HK-2 (cell line): ENCODE results near the gene WDR1.

ENCODE experiments used
- DNase-seq: peaks from one replicate; pipeline ENCODE4 v3.0.0-alpha.2; 2018; ENCODE audit not compliant: unreplicated experiment

The WDR1 gene

GRCh38 chr4:10116569-10117358 is at the start of gene WDR1:
WDR1 (minus strand) TSS chr4:10116799; CDS start chr4:10116666, 133 bp downstream.
- peak; percentile 99 for DNase-seq

DNA sequence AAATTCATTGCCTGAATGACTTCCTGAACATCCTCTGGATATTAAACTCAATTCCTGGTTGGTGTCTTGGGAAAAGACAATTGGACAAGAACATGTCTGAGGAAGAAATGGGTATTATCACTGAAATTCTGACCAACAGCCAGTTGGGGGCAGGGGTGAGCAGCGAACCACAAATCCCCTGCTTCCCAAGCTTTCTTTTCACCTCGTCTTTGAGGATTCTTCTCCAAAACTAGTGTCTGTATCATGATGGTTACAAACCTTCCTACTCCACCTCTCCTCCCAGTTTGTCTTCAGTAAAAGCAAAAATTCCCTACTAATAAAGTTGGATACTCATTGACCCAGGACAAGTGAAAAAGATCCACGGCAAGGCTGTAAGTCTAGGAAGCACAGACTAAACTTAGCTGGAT is 48.3 kb upstream of the WDR1 start:
- peak; percentile 18 for DNase-seq

DNA sequence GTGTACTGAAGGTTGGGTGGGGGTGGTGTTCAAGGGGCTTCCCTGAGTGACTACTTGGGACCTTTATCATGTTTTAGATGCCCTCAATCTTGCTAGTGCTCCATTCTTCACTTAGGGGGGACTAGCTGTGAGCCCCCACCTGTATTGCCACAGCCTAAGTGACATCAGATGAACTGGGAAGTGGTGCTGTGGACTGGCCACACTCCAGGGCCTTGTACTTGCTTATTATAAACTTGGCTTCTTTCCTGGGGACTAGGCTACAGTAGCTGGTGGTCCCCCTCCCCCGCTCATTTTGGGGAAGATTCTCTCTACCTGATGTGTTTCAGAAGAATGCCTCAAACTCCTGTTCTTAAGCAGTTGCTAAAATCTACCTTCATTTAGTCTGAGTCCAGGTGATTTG is 46.7 kb upstream of the WDR1 start:
- DNase-seq = no peak

DNA sequence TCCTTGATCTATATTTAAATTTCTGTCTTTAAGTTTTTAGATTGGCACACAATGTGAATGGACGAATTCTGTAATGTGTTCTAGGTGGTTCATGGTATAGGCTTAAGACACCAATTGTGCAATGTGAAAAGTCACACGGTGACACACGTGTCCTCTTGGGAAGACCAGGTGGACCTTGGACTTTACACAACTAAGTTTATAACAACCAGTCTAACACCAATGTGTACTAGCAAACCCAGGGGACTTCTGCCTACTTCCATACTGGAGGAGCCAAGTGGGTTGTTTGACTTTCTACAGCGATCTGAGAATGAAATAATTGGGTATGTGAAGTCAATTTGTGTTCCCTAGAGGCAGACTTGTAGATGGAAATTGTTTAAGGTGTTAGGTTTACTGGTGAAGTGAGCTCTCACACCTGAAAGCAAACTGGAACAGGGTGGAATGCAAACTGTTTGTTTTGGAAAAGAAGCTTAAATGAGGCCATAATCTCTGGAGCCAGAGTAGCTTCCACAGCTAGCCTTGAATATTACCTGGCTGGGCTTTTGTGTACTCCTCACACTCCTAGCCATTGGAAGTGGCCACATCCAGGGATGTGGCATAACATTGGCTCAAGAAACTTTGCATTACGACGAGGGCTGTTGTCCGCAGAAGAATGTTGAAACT is 45.9 kb upstream of the WDR1 start:
- no peak for DNase-seq

GRCh38 chr4:10161840-10162239 is 45.2 kb upstream of the WDR1 start:
- DNase-seq = no peak

GRCh38 chr4:10161146-10161545 is 44.5 kb upstream of the WDR1 start:
- no peak for DNase-seq

DNA sequence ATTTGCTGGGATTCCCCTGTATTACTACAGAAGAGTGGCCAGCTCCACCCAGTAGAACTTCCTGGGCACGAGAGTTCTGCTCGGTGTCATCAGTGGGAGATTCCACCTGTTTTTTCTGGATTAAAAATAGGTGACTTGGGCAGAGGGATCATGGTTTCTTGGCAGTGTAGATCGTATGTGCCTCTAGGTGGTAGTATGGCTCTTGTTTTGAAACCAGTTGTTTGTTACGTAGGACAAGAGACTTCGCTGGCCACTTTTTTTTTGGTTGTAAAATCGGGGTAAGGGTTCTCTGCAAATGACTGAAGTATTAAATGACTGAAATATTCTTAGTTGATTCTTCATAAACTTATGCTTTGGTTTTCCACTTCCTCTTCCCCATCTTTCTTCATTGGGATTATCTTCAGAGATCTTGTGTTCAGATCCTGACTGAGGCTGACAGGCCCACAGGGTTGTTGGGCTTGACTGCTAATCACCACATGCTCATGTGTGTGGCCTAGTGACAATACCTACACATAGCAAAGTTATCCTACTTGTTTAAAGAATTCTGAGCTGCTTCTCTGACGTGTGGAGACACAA is 43.8 kb upstream of the WDR1 start:
- DNase-seq = no peak

GRCh38 chr4:10159671-10160070 is 43.1 kb upstream of the WDR1 start:
- DNase-seq = no peak

DNA sequence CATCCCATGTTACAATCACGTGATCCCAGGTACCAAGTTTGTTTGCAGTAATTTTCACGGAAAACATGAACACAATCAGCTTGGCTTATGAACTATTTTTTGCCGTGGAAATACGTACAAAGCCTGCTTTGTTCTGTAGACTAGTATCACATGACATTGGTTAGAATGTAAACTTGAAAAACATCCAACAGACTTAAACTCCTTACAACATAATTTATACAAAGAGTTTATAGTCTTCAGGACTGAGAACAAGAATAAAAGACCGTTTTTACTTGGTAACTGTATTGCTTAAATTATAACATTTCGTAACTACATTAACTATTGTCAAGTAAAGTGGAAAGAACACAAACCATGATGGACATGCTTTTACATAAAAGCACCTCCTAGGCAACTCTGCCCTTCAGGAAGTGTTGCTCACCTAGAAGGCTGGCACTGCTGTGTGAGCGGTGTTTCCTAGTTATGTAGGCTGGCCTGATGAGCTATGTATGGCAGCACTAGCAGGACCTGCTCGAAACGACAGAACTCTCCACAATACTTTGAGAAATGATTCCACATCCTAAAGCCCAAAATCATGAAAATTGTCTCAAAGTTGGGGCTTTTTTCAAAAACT is 41.8 kb upstream of the WDR1 start:
- no peak for DNase-seq

DNA sequence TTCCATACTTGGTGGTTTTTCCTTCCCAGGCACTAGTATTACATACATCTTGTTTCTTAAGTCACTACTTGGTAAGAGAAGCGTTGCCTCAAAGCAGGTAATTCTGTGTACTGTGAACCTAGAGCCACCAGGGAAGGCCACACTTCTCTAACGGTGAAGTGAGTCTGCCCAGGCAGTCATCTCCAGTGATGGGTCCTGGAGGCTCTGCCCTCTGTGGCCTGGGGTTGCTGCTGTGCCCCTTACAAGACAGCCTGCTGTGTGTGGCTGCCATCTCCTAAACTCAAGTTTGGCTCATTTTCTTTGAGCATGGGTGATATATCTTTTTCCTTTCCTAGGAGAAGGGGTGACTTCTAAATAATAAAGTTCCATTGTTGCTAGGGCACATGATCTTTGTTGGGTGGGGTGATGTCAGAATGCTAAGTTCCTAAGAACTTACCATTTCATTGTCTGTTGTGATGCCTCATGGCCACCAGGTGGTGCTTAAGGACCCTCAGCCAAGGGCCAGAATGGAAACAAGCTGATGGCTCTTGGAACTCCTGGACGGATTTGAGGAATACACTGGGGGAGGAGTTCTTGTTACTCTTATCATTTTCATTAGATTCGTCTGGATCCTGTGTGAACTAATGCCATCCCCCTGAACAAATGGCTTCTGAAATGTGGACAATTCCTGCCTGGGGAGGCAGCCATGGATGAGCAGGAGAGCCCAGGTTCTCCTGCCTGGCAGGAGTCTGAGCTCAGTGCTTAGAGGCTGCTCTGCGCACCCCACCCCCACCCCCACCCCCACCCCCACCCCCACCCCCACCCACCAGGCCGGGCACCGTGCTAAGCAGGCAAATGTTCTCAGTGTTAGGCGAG is 41.1 kb upstream of the WDR1 start:
- DNase-seq = peak; percentile 46

- DNase-seq = no peak
Measured at GRCh38 chr4:10154241-10154640, 37.6 kb upstream of the WDR1 start.

- DNase-seq = no peak
Measured at GRCh38 chr4:10153161-10153560, 36.6 kb upstream of the WDR1 start.

- no peak for DNase-seq
Measured at GRCh38 chr4:10151182-10151581, 34.6 kb upstream of the WDR1 start.

- no peak for DNase-seq
Measured at GRCh38 chr4:10144966-10145365, 28.4 kb upstream of the WDR1 start.

DNA sequence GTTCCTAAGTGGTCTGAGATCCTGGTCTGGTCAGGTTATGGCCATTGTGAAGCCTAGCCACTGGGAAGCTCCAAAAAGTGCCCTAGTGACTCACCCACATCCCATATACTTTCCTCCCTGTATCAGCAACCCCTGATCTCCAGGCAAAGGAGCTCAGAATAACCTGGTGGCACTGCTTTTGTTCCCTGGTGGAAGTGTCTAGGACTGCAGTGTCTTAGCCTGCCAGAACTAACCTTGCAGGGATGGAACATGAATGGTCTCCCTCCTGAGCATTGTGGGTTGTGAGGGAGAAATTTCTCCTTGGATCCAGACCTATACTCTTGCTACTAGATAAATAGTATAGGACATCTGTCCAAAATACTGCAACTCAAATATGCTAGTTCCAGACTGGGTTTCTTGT is 27.9 kb upstream of the WDR1 start:
- DNase-seq = no peak

DNA sequence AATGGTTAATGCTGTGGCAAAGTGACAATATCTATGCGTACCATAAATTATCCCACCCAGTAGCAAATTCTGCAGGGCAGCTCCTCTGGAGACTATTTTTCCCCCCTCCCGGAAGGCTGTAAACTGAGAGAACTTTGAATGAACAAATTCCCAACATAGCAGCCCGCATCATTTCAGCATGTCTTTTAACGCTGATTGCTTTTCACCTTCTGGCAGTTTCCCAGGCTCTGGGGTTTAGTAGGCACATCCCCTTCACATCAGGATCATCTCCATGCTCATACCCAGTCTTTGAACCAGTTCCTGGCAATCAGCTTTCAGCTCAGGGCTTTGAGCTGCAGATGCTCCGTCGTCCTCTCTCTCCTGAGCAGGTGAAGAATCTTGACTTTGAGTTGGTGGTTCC is 26.6 kb upstream of the WDR1 start:
- DNase-seq = no peak

GRCh38 chr4:10140866-10141759 is 24.5 kb upstream of the WDR1 start:
- DNase-seq = no peak

DNA sequence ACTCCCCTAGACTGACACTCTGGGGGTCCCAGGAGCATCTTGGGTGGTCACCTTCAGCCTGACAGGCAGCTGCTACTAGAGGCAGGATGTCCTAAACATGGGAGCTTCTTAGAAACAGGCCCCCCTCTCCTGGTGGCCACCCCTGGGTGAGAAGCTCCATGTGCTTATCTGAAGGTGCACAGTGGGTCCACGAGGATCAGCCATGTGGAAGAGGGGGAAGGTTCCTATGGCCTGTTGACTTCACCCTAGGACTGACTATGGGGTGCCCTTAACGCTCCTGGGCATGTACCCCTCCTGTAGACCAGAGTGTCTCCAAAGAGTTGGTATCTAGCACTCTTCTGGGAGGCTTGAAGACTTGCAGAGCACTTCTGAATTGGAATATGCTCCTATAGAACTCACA is 22.9 kb upstream of the WDR1 start:
- no peak for DNase-seq

- no peak for DNase-seq
Measured at GRCh38 chr4:10135260-10135659, 18.7 kb upstream of the WDR1 start.

DNA sequence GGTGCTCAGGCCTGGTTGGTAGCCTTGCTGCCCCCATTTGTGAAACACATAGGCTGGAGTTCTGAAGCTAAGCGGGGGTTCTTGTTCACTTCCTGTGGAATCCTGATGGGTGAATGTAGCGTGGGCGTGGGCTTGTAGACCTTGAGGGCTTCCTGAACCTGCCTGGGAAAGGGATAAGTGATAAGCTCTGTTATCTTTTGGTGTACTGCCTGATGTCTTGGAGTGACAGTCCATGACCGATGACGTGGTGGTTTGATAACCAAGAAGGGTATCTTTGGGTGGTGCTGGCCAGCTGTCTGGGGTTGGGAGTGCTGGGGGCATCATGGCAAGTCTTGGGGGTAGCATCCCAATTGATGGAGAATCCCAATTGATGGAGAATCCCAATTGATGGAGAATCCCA is 17.5 kb upstream of the WDR1 start:
- no peak for DNase-seq

DNA sequence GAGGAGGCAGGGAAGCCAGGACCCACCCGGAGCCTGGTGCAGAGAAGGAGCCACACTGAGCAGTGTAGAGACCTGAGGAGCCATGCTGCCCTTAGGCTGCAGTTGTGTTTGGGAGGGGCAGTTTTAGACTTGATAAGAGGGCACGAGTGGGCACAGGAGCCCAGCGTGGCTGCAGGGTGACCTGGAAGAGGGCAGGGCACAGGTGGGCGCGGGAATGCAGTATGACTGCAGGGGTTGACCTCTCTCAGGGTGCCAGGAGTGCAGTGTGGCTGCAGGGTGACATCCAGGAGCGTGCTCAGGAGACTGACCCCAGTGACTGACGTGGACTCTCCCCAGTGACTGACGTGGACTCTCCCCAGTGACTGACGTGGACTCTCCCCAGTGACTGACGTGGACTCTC is 14.6 kb upstream of the WDR1 start:
- DNase-seq = no peak
